SKM-1 treated with dmso at 0.1 percent for 144 hours (cell line): ENCODE data around the gene GRWD1.
A peak's percentile ranks its signal among the peaks of the same experiment; 100 is the strongest.

ENCODE experiments used
- DNase-seq: peaks from one replicate; lab custom pipeline; 2025; ENCODE audit not compliant: unreplicated experiment; lab: John Stamatoyannopoulos, UW

The GRWD1 gene

DNA sequence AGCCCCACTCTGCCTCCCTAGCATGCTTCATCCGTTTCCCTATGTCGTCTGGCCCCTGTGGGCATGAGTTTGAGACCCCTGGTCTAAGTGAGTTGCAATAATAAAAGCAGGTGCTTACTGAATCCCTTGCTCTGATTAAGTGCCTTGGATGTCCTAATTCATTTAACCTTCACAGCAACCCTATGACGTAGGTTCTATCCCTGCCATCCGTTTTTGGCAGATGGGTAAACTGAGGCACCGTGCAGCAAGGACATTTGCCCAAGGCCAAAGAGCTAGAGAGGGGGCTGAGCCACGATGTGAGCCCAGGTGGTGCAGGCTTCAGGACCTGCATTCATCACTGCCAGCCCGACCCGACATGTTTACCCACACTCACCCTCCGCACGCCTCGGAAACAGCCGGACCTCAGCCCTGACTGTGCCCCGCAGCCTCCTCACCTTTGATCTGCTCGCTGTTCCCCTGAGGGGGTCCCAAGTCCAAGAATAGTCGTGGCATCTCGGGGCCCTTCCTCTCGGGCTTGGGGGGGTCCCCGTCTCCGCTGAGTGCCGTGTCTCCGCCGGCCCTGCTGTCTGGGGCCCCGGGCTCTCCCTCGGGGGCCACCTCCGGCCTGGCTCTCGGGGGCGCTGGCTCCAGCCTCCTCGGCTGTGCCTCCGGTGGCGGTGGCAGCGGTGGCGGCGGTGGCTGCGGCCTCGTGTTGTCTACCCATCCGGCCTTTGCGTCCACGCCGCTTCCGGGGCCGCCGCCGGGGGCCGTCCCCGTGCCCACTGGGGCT lies 51.4 kb downstream of the GRWD1 start:
- DNase-seq, result no peak

DNA sequence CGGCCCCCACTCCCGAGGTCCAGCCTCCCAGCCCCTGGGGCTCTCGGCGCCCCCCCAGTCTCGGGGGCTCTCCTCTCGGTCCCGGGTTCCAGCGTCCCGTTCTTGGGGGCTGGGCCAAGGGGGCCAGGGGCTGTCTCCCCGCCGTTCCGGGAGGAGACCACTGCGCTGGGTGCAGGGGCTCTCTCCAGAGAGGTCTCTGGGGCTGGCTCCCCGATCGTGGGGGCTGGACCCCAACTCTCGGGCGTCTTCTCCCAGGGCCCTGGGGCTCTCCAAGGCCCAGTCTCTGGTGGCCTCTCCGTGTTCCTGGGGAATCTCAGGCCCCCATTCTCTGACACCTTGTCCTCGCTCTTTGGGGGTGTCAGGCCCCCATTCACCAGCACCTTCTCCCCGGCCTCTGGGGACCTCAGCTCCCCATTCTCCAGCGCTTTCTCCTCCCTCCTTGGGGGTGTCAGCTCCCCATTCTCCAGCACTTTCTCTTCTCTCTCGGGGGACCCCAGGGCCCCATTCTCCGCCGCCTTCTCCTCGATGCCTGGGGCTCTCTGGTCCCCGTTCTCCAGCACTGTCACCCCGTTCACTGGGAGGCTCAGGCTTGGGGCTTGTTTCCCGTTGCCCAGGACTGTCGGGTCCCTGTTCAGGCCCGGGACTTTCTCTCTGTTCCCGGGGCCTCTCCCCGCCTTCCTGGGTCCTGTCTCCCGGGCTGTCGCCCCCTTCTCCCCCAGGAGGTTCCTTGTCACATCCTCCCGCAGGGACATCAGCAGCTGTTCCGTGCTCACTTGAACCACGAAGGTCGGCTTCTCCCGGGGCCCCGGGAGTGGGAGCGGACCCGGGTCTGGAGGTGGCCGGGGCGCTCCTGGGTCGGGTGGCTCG lies 52.2 kb downstream of the GRWD1 start:
- DNase-seq, result no peak

DNA sequence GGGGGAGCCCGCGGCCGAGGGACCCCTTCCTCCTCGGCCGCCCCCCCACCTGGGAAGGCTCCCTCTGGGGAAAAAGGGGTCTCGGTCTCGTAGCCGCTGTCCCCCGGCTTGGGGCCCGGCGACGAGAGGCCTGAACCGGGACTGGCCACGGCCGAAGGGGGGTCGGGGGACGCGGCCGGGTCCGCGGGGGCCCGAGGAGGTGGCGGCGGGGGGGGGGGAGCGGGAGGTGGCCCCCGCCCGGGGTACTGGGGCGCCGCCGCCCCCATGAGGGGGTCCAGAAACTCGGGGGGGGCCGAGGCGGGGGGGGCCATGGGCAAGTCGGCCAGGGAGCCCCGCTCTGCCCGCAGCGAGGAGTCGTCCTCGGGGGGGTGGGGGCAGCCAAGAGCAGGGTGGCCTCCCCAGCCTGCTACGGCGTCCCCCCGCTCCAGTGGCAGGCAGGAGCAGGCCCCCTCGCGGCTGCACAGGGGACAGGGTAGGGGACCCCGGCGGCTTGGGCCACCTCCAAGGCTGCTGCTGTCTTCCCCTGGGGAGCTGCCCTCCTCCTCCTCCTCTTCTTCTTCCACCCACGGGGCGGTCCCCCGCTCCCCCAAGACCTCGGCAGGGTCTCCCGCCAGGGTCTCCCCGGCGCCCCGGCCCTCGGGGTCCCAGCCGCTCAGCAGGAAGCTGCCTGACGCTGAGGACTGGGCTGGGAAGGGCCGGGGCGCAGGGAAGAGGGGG lies 53.0 kb downstream of the GRWD1 start:
- no peak for DNase-seq

DNA sequence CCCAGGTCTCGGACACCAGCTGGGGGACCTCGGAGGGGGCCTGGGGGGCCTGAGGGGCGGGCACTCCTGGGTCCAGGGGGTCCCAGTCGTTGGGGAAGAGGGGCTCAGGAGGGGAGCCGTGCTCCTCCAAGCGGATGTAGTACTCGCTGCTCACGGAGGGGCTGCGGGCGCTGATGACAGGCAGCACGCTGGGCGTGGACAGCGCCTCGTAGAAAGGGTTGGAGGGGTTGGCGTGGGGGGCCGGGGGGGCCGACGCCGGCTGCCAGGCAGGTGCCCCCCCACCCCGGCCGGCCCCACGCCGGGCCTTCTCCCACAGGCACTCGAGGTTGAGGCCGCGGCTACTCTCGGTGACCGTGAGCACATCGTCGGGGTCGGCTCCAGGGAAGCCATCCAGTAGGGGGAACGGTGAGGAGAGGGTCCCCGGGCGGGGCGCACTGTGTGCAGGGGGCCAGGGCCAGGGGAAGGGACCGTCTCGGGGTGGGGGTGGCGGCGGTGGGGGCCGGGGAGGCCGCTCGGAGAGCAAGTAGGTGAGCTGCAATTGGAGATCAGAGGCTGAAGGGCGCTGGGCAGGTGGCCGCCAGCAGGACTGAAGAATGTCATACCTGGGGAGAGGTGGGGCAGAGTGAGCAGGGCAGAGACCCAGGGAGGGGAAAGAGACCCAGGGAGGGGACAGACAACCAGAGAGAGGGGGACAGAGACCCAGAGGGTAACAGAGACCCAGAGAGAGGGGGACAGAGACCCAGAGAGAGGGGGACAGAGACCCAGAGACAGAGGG lies 53.7 kb downstream of the GRWD1 start:
- DNase-seq, result no peak

DNA sequence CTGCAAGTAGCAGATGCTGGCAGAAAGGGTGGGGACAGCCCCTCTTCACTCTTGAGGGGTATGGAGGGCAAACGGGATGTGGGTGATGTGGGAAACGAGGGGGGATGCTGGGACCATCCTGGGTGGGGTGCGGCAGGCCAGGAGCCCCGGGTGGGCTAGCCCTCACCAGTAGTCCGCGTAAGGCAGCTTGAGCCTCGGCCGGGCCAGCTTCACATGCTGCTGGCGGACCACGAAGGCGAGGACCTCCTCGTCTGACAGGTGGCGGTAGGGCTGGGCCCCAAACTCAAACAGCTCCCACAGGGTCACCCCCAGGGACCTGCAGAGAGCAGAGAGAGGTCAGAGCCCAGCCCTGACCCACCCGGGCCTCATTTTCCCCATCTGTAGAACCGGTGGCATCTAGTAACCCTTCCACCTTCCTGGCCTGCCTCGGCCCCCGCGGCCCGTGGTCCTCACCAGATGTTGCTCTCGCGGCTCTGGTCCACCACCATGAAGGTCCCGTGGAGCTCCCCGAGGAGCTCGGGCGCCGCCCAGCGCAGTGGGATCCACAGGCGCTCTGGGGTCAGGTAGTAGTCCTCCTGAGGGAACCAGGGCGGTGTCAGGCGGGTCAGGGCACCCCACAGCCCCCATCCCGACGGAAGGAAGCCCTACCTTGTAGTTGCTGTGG lies 55.2 kb downstream of the GRWD1 start:
- no peak for DNase-seq

DNA sequence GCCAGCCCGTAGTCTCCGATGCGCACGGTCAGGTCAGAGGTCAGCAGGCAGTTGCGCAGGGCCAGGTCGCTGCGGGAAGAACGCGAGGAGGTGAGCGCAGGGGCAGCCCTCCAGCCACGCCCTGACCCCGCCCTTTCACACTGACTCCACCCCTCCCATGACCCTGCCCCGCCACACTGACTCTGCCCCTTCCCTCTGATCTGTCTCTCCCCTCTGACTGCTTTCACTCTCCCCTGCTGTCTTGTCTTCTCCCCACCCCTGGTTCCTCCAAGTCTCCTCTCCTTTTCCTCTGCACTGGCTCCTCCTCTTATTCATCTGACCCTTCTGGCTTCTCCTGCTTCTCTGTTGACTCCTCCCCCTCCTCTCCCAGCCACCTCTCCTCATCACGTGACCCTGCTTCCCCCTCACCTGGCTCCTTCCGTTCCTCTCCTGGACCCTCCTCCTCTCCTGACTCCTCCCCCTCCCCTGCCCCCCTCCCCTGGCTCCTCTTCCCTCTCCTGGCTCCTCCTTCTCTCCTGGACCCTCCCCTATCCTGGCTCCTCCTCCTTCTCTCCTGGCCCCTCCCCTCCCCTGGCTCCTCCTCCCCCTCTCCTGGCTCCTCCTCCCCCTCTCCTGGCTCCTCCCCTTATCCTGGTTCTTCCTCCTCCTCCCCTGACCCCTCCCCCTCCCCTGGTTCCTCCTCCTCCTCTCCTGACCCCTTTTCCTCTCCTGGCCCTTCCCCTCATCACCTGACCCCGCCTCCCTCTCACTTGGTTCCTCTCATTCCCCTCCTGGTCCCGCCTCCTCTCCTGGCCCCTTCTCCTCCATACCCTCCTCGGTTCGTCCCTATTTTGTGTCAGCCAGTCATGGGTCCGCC lies 55.9 kb downstream of the GRWD1 start:
- peak; percentile 88 for DNase-seq

DNA sequence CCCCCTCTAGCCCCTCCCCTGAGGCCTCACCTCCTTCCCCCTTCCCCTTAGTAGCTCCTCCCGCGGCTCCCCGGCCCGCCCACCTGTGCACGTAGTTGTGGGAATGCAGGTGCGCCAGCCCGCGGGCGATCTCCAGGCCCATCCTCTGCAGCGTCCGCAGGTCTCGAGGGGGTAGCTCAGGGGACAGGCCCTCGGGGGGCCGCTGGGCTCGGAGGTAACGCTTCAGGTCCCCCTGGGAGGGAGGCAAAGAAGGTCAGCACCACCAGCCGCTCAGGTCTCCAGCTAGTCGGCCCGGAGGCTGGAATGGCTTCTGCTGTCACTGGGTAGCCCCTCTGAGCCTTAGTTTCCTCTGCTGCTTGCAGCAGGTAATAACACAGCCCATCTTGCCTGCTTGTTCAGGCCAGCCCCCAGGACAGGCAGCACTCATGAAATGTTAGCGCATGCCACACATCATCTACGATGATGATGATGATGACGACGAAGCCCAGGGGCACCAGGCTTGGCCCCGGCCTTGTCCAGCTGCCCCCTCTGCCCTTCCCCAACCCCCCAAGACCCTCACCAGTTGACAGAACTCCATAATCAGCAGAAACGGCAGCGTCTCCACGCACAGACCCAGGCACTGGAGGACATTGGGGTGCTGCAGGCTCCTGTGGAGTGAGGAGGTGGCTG lies 56.7 kb downstream of the GRWD1 start:
- no peak for DNase-seq

DNA sequence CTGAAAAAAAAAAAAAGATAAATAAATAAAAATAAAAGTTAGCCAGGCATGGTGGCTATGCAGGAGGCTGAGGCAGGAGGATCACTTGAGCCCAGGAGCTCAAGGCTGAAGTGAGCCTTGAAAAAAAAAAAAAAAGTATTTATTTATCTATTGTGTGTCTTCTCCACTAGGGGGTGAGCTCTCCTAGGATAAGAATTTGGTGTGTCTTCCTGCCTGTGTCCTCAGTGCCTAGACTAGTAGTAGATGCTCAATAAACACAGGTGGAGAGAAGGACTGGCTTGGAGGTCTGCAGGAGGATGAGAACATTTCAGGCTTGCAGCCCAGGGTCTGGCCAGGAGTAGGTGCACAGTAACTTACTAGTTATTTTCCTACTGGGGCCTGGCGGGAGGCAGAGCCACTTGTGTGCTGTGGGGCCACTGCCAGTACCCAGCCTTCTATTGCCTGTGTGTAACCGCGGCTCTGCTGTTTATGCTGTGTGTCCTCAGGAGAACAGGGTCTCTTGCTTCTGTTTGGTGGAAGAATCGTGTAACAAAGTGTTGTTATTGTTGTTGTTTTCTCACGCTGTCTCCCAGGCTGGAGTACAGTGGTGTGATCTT lies 60.5 kb downstream of the GRWD1 start:
- DNase-seq, result peak; percentile 57
